OCI-LY3 (cell line): ENCODE measurements around the gene RPLP2.
A peak's percentile ranks its signal among the peaks of the same experiment; 100 is the strongest.

Experiments used
- H2AFZ ChIP-seq: fragments of 200-600, 300-600 bp; shearing (Covaris generic); 2 replicates; pipeline ENCODE4 v1.6.0; 2014; ENCODE audit warnings: antibody characterized with exemption, low read depth, low read length
- H3K27ac ChIP-seq: fragments of 200-600, 300-600 bp; sonication (generic); 2 replicates; pipeline ENCODE4 v1.5.1; 2014; ENCODE audit warnings: mild to moderate bottlenecking, low read length, moderate library complexity, mixed read lengths
- H3K27me3 ChIP-seq: fragments of 200-600, 300-600 bp; sonication (generic); 2 replicates; pipeline ENCODE4 v1.6.1; 2014; ENCODE audit warnings: low read depth, low read length, mixed read lengths
- H3K36me3 ChIP-seq: fragments of 200-600, 300-600 bp; sonication (generic); replicated peaks from 2 replicates; pipeline ENCODE3; 2014; ENCODE audit warnings: low read depth, low read length, mixed read lengths
- H3K4me1 ChIP-seq: fragments of 300-600, 200-600 bp; sonication (generic); 2 replicates; pipeline ENCODE4 v1.6.1; 2014; ENCODE audit warnings: low read length, mixed read lengths
- H3K4me2 ChIP-seq: fragments of 200-600, 300-600 bp; sonication (generic); 2 replicates; pipeline ENCODE4 v1.6.1; 2014; ENCODE audit warnings: low read length, mixed read lengths
- H3K4me3 ChIP-seq: fragments of 300-600, 200-600 bp; sonication (generic); 2 replicates; pipeline ENCODE4 v1.5.1; 2014; ENCODE audit warnings: antibody characterized with exemption, mild to moderate bottlenecking, low read length, moderate library complexity
- H3K79me2 ChIP-seq: fragments of 300-600, 200-600 bp; shearing (Covaris generic); 2 replicates; pipeline ENCODE4 v1.6.1; 2014; ENCODE audit warnings: mild to moderate bottlenecking, low read length, mixed read lengths
- H3K9ac ChIP-seq: fragments of 300-600, 200-600 bp; shearing (Covaris generic); 2 replicates; pipeline ENCODE4 v1.6.0; 2014; ENCODE audit warnings: mild to moderate bottlenecking, low read length, moderate library complexity
- H3K9me3 ChIP-seq: fragments of 200-600, 300-600 bp; shearing (Covaris generic); 2 replicates; pipeline ENCODE4 v1.6.1; 2014; ENCODE audit warnings: low read length, mixed read lengths; ENCODE audit not compliant: insufficient read depth
- H4K20me1 ChIP-seq: fragments of 200-600, 300-600 bp; sonication (generic); 2 replicates; pipeline ENCODE4 v1.6.1; 2016; ENCODE audit warnings: low read length, mixed read lengths; ENCODE audit not compliant: insufficient read depth
- EZH2phosphoT487 ChIP-seq: fragments of 200-600 bp; shearing (Covaris generic); IDR thresholded peaks from 2 replicates; pipeline ENCODE4 v1.6.1; 2018; ENCODE audit warnings: antibody characterized with exemption, mixed run types, low read depth
- TF ChIP-seq, protein P1 (sequence below): fragments of 200-600, 300-600 bp; sonication (generic); IDR thresholded peaks from 2 replicates; pipeline ENCODE4 v1.5.1; 2014; ENCODE audit warnings: antibody characterized with exemption, low read length, low read depth

The RPLP2 gene

DNA sequence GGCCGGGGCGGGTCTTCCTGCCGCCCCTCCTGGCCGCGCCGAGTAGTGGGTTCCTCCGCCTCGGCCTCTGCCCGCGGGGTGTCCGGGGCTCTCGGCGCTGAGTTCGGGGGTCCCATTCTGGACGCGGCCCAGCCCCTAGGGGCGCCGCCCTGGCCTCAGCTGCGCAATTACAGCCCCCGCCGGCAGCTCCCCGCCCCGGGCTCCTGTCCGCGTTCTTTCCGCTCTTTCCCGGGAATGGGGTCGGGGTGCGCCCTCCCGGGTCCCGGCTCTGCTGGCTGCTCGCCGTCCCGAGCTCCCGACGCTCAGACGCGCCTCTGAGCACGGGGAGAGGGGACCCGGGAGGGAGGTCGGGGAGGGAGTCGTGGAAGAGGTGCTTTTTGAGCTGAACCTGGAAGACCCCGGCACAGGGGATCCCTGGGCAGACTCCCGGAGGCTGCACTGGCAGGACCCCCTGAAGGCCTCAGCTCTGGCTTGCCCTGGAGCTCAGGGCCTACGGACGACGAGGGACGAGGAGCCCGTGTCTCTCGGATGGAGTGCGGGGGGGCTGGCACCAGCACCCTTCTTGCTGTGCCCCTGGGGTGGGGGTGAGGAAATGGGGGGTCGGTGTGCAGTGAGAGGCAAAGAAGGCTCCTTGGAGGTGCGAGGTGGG is 33.4 kb downstream of the RPLP2 start:
- Histone ChIP-seq H3K9me3 (no peaks in the 10 kb centered on the region), H3K4me3 (peak overlapping the region; percentile 96), H4K20me1 (peaks cover 12% of the 10 kb centered on the region), H3K36me3 (peaks cover 3% of the 10 kb centered on the region), H3K27ac (no peak overlapping the region), H3K4me2 (peak overlapping the region; percentile 83), H3K4me1 (peaks cover 26% of the 10 kb centered on the region), H2AFZ (no peak overlapping the region; the same call in 1 of the 2 replicates), H3K79me2 (peaks cover 25% of the 10 kb centered on the region), H3K9ac (peak overlapping the region; percentile 85), H3K27me3 (no peaks in the 10 kb centered on the region; the same call in 1 of the 2 replicates)
- TF ChIP-seq EZH2phosphoT487: no peak
- TF ChIP-seq, protein P1, sequence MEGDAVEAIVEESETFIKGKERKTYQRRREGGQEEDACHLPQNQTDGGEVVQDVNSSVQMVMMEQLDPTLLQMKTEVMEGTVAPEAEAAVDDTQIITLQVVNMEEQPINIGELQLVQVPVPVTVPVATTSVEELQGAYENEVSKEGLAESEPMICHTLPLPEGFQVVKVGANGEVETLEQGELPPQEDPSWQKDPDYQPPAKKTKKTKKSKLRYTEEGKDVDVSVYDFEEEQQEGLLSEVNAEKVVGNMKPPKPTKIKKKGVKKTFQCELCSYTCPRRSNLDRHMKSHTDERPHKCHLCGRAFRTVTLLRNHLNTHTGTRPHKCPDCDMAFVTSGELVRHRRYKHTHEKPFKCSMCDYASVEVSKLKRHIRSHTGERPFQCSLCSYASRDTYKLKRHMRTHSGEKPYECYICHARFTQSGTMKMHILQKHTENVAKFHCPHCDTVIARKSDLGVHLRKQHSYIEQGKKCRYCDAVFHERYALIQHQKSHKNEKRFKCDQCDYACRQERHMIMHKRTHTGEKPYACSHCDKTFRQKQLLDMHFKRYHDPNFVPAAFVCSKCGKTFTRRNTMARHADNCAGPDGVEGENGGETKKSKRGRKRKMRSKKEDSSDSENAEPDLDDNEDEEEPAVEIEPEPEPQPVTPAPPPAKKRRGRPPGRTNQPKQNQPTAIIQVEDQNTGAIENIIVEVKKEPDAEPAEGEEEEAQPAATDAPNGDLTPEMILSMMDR: no peak

DNA sequence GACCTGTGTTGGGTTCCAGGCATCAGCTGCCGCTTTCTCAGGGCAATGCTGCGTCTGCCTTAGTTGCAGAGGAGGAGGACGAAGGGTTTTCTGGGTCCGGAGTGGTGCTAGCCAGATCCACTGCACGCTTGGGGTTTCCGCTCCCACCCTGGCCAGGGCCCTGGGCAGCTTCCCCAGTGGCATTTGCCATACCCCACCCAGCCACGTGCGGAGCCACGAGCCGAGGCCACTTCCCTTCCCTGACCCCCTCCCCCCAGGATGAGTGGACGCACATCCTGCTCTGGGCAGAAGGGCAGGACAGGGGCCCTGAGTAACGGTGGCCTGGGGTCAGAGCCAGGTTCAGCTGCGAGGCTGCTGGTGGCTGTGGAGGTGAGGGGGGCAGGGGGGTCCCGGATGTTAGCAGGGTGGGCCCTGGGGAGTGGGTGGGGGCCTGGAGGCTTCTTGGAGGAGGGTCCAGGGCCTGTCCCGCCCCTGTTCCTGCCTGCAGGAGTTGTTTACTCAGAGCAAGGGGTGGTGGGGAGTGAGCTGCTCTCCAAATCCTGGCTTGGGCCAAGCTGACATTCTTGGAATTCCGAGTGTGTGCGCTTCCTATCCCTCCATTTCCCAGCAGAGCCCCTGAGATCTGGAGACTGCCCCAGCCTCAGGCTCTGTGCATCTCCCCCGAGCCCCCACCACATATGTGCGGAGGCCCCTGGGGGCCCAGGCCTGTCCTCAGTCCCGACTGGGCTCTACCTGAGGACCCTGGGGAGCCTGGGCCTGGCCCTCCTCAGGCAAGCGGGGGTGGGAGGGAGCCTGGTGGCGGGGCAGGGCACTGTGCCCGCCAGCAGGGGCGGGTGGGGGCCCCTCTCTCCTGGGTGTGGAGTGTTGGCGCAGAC is 34.3 kb downstream of the RPLP2 start:
- H3K36me3 ChIP-seq: peaks cover 3% of the 10 kb centered on the region
- H3K9ac ChIP-seq: peak overlapping the region; percentile 85
- H4K20me1 ChIP-seq: peaks cover 12% of the 10 kb centered on the region
- H3K4me2 ChIP-seq: peak overlapping the region; percentile 83
- H3K27ac ChIP-seq: no peak overlapping the region
- peaks cover 33% of the 10 kb centered on the region for H3K4me1 ChIP-seq
- no peak overlapping the region for H2AFZ ChIP-seq
- peak overlapping the region; percentile 96 for H3K4me3 ChIP-seq
- no peaks in the 10 kb centered on the region; the same call in 1 of the 2 replicates for H3K27me3 ChIP-seq
- H3K9me3 ChIP-seq: no peaks in the 10 kb centered on the region
- H3K79me2 ChIP-seq: peaks cover 25% of the 10 kb centered on the region
- no peak for TF ChIP-seq EZH2phosphoT487
- TF ChIP-seq, protein P1: no peak

DNA sequence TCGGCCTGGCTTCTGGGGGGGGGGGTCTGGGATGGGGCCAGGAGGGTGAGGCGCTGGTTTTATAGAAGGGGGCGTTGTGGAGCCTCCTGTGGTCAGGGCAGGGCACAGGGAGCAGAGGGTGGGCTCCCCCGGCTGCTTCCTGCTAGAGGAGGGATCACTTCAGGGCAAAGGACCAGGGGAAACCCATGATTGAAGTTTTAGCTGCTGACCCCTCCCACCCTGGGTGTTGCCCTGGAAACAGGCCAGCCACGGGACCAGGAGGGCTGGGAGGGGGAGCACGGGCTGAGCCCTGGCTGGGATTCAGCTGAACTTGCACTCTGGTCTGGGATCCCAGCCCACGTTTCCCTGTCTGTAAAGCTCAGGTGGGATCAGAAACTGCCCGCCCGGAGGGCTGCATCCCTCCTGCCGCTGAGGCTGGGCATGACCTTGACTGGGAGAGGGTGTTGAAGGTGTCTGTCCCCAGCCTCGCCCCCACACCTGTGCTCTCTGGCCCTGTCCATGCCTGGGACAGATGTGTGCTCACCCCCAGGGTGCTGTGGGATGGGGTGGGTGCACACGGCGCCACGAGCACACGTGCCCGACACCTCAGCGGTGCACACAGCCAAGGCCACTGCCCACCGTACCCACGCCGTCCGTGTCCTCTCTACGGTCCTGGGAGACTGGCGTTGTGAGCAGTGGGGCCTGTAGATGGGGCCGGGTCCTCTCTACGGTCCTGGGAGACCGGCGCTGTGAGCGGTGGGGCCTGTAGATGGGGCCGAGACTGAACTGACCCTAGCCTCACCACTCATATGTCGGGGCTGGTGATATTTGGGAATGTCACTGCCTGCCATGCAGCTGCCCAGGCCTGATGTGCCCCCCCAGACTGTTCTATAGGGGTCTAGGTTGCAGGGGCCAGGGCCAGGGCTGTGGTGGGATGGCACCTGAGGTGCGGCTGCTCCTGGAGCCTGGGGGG is 35.2 kb downstream of the RPLP2 start:
- H3K4me3 ChIP-seq: peak overlapping the region; percentile 96
- TF ChIP-seq, protein P1: no peak
- no peak for TF ChIP-seq EZH2phosphoT487
- H2AFZ ChIP-seq: no peak overlapping the region
- H3K4me1 ChIP-seq: peaks cover 36% of the 10 kb centered on the region
- peaks cover 24% of the 10 kb centered on the region for H3K79me2 ChIP-seq
- H3K27me3 ChIP-seq: no peaks in the 10 kb centered on the region; the same call in 1 of the 2 replicates
- H4K20me1 ChIP-seq: peaks cover 12% of the 10 kb centered on the region
- peaks cover 3% of the 10 kb centered on the region for H3K36me3 ChIP-seq
- no peak overlapping the region for H3K9ac ChIP-seq
- no peak overlapping the region for H3K27ac ChIP-seq
- H3K4me2 ChIP-seq: peak overlapping the region; percentile 83
- H3K9me3 ChIP-seq: no peaks in the 10 kb centered on the region
